K562 (cell line): ENCODE data around the gene USP37. TPM values are rescaled to one million over a fixed set of nuclear protein-coding genes. Genes with fewer than 3 reads are reported as not detected.

Experiments used
- DMBX1 ChIP-seq: fragments of 250-450 bp; sonication (Bioruptor Pico); IDR thresholded peaks from 2 replicates; pipeline ENCODE4 v1.8.0; 2022; ENCODE audit warnings: inconsistent platforms, mild to moderate bottlenecking, moderate library complexity, borderline replicate concordance
- ETS1 ChIP-seq: conservative IDR thresholded peaks from 2 replicates; pipeline ENCODE4 v1.6.1; 2011; ENCODE audit warnings: low read depth, mild to moderate bottlenecking, low read length; ENCODE audit not compliant: control insufficient read depth
- HMG20A ChIP-seq: fragments of 450-650 bp; formaldehyde crosslinking; conservative IDR thresholded peaks from 2 replicates; pipeline ENCODE4 v1.4.0; 2020; ENCODE audit warnings: mild to moderate bottlenecking, mixed read lengths
- L3MBTL2 ChIP-seq: fragments of 450-650 bp; IDR thresholded peaks from 2 replicates; pipeline ENCODE4 v1.6.1; 2016; ENCODE audit warnings: mild to moderate bottlenecking, moderate library complexity
- MED1 ChIP-seq: sonication (generic); formaldehyde crosslinking; IDR thresholded peaks from 2 replicates; pipeline ENCODE4 v1.8.1; 2023; ENCODE audit warnings: missing genetic modification reagents, borderline replicate concordance
- NCOA1 ChIP-seq: fragments of 450-650 bp; IDR thresholded peaks from 2 replicates; pipeline ENCODE4 v1.6.1; 2016; ENCODE audit warnings: low read depth
- NEUROD1 ChIP-seq: fragments of 150-350 bp; IDR thresholded peaks from 2 replicates; pipeline ENCODE4 v1.6.1; 2014; ENCODE audit warnings: borderline replicate concordance, low read length, low read depth; ENCODE audit not compliant: partially characterized antibody
- NRF1 ChIP-seq, 2 experiments: fragments of 450-650 bp; IDR thresholded peaks in 1 of 2; conservative IDR thresholded peaks in 1 of 2; 2 replicates each; pipeline ENCODE4 v1.6.1; 2014; ENCODE audit warnings: mild to moderate bottlenecking in 2 of 2
- POLR2B ChIP-seq: fragments of 450-650 bp; IDR thresholded peaks from 2 replicates; pipeline ENCODE4 v1.6.1; 2018; ENCODE audit warnings: low read depth; ENCODE audit not compliant: partially characterized antibody
- SMARCE1 ChIP-seq: fragments of 450-650 bp; IDR thresholded peaks from 2 replicates; pipeline ENCODE4 v1.7.1; 2016; ENCODE audit warnings: mild to moderate bottlenecking
- SP1 ChIP-seq: sonication (generic); formaldehyde crosslinking; IDR thresholded peaks from 2 replicates; pipeline ENCODE4 v1.8.1; 2022; ENCODE audit warnings: mild to moderate bottlenecking, missing genetic modification reagents
- TAF7 ChIP-seq: fragments of 450-650 bp; IDR thresholded peaks from 2 replicates; pipeline ENCODE4 v1.6.1; 2016; ENCODE audit warnings: missing genetic modification characterization, missing compliant biosample characterization
- TCF15 ChIP-seq: fragments of 250-450 bp; sonication (Bioruptor Pico); IDR thresholded peaks from 2 replicates; pipeline ENCODE4 v1.8.0; 2022; ENCODE audit warnings: moderate library complexity, mild to moderate bottlenecking, inconsistent platforms
- polyA plus RNA-seq, 8 experiments: library from polyadenylated mRNA; depleted of rRNA in 4 of 8; stranded (reverse) in 5 of 8; unstranded in 3 of 8; fragments of >200 nt; fragmentation: Nextera tagmentation in 2 of 8; fragmentation: Illumina TruSeq in 1 of 8; extraction: Ambion mirVana in 2 of 8; extraction: Trizol in 1 of 8; gene quantifications; 2 replicates each; pipeline versions ENCODE4 v1.2.1 to v1.2.3, GENCODE V29; 2011 to 2014; ENCODE audit warnings: inconsistent platforms in 1 of 8, missing spikeins in 1 of 8
- total RNA-seq, 7 experiments: library from RNA; depleted of rRNA in 6 of 7; stranded (reverse); fragments of >200 nt in 6 of 7; fragmentation: Illumina TruSeq in 2 of 7; extraction: Trizol in 2 of 7; gene quantifications; 2 replicates each; pipeline versions ENCODE4 v1.2.1 to v1.2.3, GENCODE V29; 2011 to 2021; ENCODE audit warnings: low replicate concordance in 1 of 7
- TF ChIP-seq, protein P1 (sequence below), 2 experiments: fragments of 450-650 bp; formaldehyde crosslinking in 1 of 2; IDR thresholded peaks; 2 replicates each; pipeline versions ENCODE4 v1.4.0 to v1.6.1; 2014 to 2020; ENCODE audit warnings: mild to moderate bottlenecking in 2 of 2, borderline replicate concordance in 1 of 2, low read depth in 1 of 2
- TF ChIP-seq, protein P2 (sequence below), 2 experiments: IDR thresholded peaks; 2 replicates each; pipeline ENCODE4 v1.6.1; 2012; ENCODE audit warnings: improper control_type of control experiment in 2 of 2, low read depth in 2 of 2, low read length in 2 of 2, borderline replicate concordance in 1 of 2

The USP37 gene
- total and polyA plus RNA-seq, 9 of the 15 experiments (the other 6 are each of a cell fraction or from before 2014, with no cell fraction given): 2.0 to 14.2 (median 8.5) TPM

- TF ChIP-seq, protein P1, sequence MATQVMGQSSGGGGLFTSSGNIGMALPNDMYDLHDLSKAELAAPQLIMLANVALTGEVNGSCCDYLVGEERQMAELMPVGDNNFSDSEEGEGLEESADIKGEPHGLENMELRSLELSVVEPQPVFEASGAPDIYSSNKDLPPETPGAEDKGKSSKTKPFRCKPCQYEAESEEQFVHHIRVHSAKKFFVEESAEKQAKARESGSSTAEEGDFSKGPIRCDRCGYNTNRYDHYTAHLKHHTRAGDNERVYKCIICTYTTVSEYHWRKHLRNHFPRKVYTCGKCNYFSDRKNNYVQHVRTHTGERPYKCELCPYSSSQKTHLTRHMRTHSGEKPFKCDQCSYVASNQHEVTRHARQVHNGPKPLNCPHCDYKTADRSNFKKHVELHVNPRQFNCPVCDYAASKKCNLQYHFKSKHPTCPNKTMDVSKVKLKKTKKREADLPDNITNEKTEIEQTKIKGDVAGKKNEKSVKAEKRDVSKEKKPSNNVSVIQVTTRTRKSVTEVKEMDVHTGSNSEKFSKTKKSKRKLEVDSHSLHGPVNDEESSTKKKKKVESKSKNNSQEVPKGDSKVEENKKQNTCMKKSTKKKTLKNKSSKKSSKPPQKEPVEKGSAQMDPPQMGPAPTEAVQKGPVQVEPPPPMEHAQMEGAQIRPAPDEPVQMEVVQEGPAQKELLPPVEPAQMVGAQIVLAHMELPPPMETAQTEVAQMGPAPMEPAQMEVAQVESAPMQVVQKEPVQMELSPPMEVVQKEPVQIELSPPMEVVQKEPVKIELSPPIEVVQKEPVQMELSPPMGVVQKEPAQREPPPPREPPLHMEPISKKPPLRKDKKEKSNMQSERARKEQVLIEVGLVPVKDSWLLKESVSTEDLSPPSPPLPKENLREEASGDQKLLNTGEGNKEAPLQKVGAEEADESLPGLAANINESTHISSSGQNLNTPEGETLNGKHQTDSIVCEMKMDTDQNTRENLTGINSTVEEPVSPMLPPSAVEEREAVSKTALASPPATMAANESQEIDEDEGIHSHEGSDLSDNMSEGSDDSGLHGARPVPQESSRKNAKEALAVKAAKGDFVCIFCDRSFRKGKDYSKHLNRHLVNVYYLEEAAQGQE (IDR thresholded peaks at IDR 0.05; ENCODE audit: borderline replicate concordance): peak; percentile 15; the same call in 1 of the 2 replicates
- TF ChIP-seq, protein P1 (CRISPR knock-in tag; IDR thresholded peaks at IDR 0.05; ENCODE audit: low read depth): no peak
- TF ChIP-seq, protein P2, sequence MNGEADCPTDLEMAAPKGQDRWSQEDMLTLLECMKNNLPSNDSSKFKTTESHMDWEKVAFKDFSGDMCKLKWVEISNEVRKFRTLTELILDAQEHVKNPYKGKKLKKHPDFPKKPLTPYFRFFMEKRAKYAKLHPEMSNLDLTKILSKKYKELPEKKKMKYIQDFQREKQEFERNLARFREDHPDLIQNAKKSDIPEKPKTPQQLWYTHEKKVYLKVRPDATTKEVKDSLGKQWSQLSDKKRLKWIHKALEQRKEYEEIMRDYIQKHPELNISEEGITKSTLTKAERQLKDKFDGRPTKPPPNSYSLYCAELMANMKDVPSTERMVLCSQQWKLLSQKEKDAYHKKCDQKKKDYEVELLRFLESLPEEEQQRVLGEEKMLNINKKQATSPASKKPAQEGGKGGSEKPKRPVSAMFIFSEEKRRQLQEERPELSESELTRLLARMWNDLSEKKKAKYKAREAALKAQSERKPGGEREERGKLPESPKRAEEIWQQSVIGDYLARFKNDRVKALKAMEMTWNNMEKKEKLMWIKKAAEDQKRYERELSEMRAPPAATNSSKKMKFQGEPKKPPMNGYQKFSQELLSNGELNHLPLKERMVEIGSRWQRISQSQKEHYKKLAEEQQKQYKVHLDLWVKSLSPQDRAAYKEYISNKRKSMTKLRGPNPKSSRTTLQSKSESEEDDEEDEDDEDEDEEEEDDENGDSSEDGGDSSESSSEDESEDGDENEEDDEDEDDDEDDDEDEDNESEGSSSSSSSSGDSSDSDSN (IDR thresholded peaks at IDR 0.05; ENCODE audit: borderline replicate concordance in 1 of 2, low read depth in 2 of 2, low read length in 2 of 2): peak; percentile 50 to 89; a peak in 3 of 4 replicates
- no peak for TF ChIP-seq TAF7 (tag)
- peak; percentile 15 to 40; a peak in 3 of 4 replicates for TF ChIP-seq NRF1 (conservative IDR thresholded peaks at IDR 0.05 in 1 of 2, IDR thresholded peaks at IDR 0.05 in 1 of 2)
- TF ChIP-seq POLR2B: no peak
- peak; percentile 69; the same call in 1 of the 2 replicates for TF ChIP-seq NCOA1
- 0 out of 2 replicates have a peak, but pooled peaks have one; percentile 39 for TF ChIP-seq DMBX1 (CRISPR knock-in tag)
- no peak for TF ChIP-seq TCF15 (CRISPR knock-in tag)
- TF ChIP-seq NEUROD1: peak; percentile 47
- TF ChIP-seq L3MBTL2: peak; percentile 52; the same call in 1 of the 2 replicates
- TF ChIP-seq HMG20A: no peak
- TF ChIP-seq ETS1: no peak
- TF ChIP-seq SP1 (CRISPR knock-in tag): peak; percentile 37; the same call in 1 of the 2 replicates
- peak; percentile 99 for TF ChIP-seq SMARCE1
- TF ChIP-seq MED1 (CRISPR knock-in tag): no peak
These were observed 145.6 kb downstream of the USP37 start (continued) for GRCh38 chr2:218422403-218423086.
